ENCODE results near the gene UTP3.
"Not testable (repeated sequence)": the region's sequence is repeated elsewhere in the genome, so short reads cannot be mapped to it uniquely, and the experiment has no call there.

The UTP3 gene

DNA sequence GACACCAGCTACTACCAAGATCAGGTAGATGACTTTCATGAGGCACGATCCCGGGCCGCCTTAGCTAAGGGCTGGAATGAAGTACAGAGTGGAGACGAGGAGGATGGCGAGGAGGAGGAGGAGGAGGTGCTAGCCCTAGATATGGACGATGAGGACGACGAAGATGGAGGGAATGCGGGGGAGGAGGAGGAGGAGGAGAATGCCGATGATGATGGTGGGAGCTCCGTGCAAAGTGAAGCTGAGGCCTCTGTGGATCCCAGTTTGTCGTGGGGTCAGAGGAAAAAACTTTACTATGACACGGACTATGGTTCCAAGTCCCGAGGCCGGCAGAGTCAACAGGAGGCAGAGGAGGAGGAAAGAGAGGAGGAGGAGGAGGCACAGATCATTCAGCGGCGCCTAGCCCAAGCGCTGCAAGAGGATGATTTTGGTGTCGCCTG, 481 bp downstream of the UTP3 start:
- no peak for DNase-seq (ENCODE audit: low spot score)

- DNase-seq (ENCODE audit: low spot score) = no peak
Observed at GRCh38 chr4:70691661-70692060, 3.3 kb downstream of the UTP3 start.

DNA sequence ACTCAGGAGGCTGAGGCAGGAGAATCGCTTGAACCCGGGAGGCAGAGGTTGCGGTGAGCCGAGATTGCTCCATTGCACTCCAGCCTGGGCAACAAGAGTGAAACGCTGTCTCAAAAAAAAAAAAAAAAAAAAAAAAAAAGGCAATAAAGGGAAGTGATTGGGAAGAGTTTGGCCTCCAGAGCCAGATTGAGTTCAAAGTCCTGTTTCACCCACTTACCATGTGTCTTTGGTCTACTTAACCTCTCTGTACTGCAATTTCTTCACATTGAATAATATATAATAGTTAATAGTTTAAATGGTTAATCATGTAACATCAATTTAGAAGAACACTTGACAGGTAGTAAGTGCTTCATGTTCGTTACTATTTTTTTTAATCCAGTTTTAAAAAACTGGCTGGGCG, 6.3 kb downstream of the UTP3 start:
- not testable (repeated sequence) for DNase-seq (ENCODE audit: low spot score)

DNA sequence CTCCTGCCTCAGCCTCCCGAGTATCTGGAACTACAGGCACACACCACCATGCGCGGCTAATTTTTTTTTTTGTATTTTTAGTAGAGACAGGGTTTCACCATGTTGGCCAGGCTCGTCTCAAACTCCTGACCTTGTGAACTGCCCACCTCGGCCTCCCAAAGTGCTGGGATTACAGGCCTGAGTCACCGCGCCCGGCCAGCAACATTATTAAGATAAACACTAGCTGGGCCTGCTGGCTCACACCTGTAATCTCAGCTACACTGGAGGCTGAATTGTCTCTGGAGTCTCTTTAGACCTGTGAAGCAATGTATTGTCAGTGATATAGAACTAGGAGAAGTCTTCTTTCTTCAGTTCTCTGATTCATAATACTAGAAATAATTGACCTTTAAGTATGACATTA, 10.1 kb downstream of the UTP3 start:
- not testable (repeated sequence) for DNase-seq (ENCODE audit: low spot score)

DNA sequence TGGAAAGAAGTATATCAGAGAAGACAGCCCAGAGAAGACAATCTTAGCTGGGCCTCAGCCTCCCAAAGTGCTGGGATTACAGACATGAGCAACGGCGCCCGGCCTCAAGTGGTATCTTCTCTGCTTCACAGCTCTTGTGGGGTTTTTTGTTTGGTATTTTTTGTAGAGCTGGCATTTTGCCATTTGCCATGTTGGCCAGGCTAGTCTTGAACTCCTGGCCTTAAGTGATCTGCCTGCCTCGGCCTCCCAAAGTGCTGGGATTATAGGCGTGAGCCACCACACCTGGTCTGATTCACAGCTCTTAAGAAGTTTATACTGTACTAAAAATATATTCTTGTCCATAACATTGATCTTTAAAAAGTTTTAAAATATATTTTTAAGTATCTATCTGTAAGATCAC, 12.4 kb downstream of the UTP3 start:
- no peak for DNase-seq (ENCODE audit: low spot score)

- no peak for DNase-seq (ENCODE audit: low spot score)
Observed at GRCh38 chr4:70701271-70701670, 12.9 kb downstream of the UTP3 start.

- DNase-seq (ENCODE audit: low spot score) = not testable (repeated sequence)
Observed at GRCh38 chr4:70702592-70702991, 14.3 kb downstream of the UTP3 start.

GRCh38 chr4:70703619-70704214, 15.4 kb downstream of the UTP3 start:
- no peak for DNase-seq (ENCODE audit: low spot score)

DNA sequence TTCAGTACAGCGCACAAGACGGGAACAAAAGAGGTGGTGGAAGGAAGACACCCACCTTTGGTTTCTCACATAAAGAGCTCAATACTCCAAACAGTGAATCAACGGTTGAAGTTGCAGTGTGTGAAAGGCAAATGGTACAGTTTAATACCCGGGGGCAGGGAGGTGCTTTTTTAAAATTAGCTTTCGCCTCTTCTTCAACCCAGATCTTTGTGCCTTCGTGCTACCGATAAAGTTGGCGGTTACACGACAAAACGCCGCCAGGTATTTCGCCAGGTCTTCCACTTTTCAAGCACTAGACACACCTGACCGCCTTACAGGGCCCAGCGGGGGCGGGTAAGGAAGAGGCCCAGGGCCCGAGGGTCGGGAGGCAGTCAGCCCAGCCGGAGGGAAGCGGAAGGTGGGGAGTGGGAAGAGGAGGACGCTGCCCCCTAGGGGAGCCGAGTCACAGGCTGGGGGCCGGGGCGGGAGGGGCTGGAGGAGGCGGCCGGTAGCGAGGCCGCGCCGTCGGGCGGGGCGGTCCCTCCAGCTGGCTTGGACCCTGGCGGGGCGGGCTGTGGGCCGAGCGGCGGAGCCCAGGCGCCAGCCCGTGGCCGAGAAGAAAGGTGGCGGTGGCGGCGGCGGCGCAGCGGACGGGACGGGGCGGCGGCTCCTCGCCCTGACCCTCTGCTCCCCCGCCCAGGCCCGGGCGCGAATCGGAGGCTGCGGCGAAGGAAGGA, 16.0 kb downstream of the UTP3 start:
- peak; percentile 90 for DNase-seq (ENCODE audit: low spot score)

DNA sequence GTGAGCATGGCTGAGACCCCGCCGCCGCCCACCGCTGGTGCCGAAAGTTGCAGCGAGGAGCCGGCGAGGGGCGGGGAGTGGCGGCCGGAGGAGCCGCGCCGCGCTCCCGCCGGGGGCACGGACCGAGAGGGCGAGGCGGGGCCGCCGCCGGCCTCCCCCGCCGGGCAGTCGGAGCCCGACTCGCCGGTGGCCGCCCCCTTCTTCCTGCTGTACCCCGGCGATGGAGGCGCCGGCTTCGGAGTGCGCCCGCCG, 16.5 kb downstream of the UTP3 start:
- DNase-seq (ENCODE audit: low spot score) = no peak

- DNase-seq (ENCODE audit: low spot score) = peak; percentile 84
Observed at GRCh38 chr4:70705183-70706043, 17.1 kb downstream of the UTP3 start.

- no peak for DNase-seq (ENCODE audit: low spot score)
Observed at GRCh38 chr4:70706044-70706461, 17.7 kb downstream of the UTP3 start.

GRCh38 chr4:70706516-70706915, 18.2 kb downstream of the UTP3 start:
- no peak for DNase-seq (ENCODE audit: low spot score)

DNA sequence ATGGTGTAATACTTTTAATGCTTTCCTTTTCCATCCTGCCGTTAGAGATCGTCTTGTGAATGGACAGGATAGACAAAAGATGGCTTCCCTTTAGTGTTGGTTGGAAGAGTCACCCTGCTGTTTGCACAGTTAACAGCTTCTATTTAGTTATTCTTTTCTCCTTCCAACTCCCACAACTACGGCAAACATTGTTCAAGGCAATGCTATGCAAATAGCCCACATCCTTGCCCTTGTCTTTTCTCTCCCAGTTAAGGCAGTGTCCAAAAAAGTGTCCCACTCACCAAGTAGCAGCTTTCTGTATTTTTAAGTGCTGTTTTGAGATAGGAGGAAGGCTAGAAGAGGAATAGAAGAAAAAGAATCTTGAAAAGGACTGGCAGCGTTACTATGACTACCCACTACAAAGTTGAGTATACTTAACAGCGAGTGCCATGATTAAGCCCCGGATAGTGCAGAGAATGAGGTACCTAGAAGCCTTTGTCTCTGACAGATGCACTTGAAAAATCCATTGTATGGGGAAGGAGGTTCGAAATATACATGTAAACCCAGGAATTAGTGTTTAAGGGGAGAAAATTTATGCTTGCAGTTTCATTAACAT, 21.4 kb downstream of the UTP3 start:
- no peak for DNase-seq (ENCODE audit: low spot score)

DNA sequence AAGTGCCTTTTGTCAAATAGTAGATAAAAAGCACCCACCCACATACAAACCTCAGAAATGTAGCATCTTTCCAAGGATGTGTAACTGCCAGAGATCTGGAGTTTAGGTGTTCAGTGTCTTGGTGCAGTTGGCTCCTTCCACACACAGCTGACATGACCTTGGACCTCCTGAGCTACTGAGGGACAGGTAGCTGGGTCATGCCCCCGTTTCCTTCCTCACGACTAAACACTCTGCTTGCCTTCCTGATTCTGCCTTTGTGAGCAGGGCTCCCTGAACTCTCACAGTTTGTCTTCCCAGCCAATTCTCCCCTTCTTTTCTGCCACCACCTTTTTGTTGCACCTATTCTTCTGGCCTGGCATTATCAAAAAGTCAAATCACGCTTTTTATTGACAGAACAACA, 23.3 kb downstream of the UTP3 start:
- no peak for DNase-seq (ENCODE audit: low spot score)

DNA sequence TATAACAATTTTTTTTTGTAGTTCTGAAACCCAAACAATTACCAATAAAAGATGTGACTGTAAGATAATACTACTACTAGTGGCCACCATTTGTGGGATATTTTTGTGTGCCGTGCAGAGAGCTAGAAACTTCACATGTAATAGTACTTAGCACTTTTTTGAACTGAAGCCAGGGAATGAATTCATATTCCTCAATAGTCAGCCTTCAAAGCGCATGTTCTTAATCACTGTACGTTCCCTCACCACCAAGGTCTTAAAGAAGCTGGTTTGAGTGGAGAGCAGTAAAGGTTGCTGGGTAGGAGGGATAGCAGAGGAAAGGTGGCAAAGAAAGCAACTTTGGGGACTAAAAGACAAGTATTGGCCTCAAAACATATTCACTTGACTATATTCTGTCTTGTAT, 23.8 kb downstream of the UTP3 start:
- no peak for DNase-seq (ENCODE audit: low spot score)

- no peak for DNase-seq (ENCODE audit: low spot score)
Observed at GRCh38 chr4:70712604-70713452, 24.5 kb downstream of the UTP3 start.

GRCh38 chr4:70713453-70714078, 25.2 kb downstream of the UTP3 start:
- DNase-seq (ENCODE audit: low spot score) = no peak

GRCh38 chr4:70714079-70714887, 26.0 kb downstream of the UTP3 start:
- DNase-seq (ENCODE audit: low spot score) = no peak

GRCh38 chr4:70715097-70715496, 26.8 kb downstream of the UTP3 start:
- DNase-seq (ENCODE audit: low spot score) = no peak
